Thoracic aorta (tissue), 2 donors: ENCODE results near the gene C16orf74. TPM values are rescaled to one million over a fixed set of nuclear protein-coding genes. Genes with fewer than 3 reads are reported as not detected.

ENCODE experiments used
- ATAC-seq: fragments of 150-250 bp; one replicate; pipeline ENCODE4 v1.8.0; 2017; ENCODE audit warnings: low read depth; ENCODE audit not compliant: insufficient number of reproducible peaks, low FRiP score
- DNase-seq: peaks from one replicate; pipeline ENCODE4 v3.0.0-alpha.2; 2020; ENCODE audit warnings: low spot score
- H3K27ac ChIP-seq, 2 donors: fragments of 200-600 bp; sonication (generic); 1 replicate in 1 of 2; 2 replicates in 1 of 2; pipeline ENCODE4 v1.5.1; 2016; ENCODE audit warnings: mild to moderate bottlenecking in 2 of 2, moderate library complexity in 2 of 2
- H3K27me3 ChIP-seq: fragments of 200-600 bp; sonication (generic); replicated peaks from 2 replicates; pipeline ENCODE4 v1.6.0; 2016; ENCODE audit warnings: mild to moderate bottlenecking; ENCODE audit not compliant: insufficient read depth
- H3K36me3 ChIP-seq: fragments of 200-600 bp; sonication (generic); one replicate; pipeline ENCODE4 v1.5.1; 2016
- H3K4me1 ChIP-seq, 2 donors: fragments of 200-600 bp; sonication (generic); 1 replicate in 1 of 2; 2 replicates in 1 of 2; pipeline versions ENCODE4 v1.5.1 to v1.6.0; 2016; ENCODE audit warnings: low read depth in 2 of 2, mild to moderate bottlenecking in 1 of 2; ENCODE audit not compliant: control insufficient read depth in 1 of 2
- H3K4me3 ChIP-seq: fragments of 200-600 bp; sonication (generic); 2 replicates; pipeline ENCODE4 v1.5.1; 2016; ENCODE audit warnings: mild to moderate bottlenecking
- H3K9me3 ChIP-seq: fragments of 200-600 bp; sonication (generic); 2 replicates; pipeline ENCODE4 v1.5.1; 2016
- CTCF ChIP-seq: fragments of 200-600 bp; sonication (generic); IDR thresholded peaks from one replicate; pipeline ENCODE4 v1.5.1; 2019; ENCODE audit warnings: antibody characterized with exemption
- total RNA-seq, 2 donors: library from RNA; depleted of rRNA; stranded (reverse); fragments of >200 nt; gene quantifications; one replicate each; pipeline versions ENCODE4 v1.1.0 to v1.2.3, GENCODE V29; 2016

The C16orf74 gene
- total RNA-seq, 2 donors from 2014 or later = 1.2 TPM; not detected in 1

- Histone ChIP-seq H3K27me3 (no peaks in the 10 kb centered on the region), H3K4me3 (no peak overlapping the region), H3K27ac (no peak overlapping the region), H3K4me1 (no peaks in the 10 kb centered on the region), H3K36me3 (peaks cover 26% of the 10 kb centered on the region), H3K9me3 (no peaks in the 10 kb centered on the region)
- ATAC-seq (no peak), DNase-seq (no peak)
- TF ChIP-seq CTCF = no peak
Measured at GRCh38 chr16:85789773-85790172, 38.9 kb upstream of the C16orf74 start.

- H3K9me3 ChIP-seq = no peaks in the 10 kb centered on the region
Measured at GRCh38 chr16:85788819-85789218, 37.9 kb upstream of the C16orf74 start.

GRCh38 chr16:85785927-85786326 lies 35.0 kb upstream of the C16orf74 start:
- Histone ChIP-seq H3K36me3 (peaks cover 27% of the 10 kb centered on the region), H3K4me3 (no peak overlapping the region), H3K4me1 (peaks cover 3 to 6% of the 10 kb centered on the region in 2 donors), H3K27me3 (no peaks in the 10 kb centered on the region), H3K27ac (no peak overlapping the region), H3K9me3 (no peaks in the 10 kb centered on the region)
- ATAC-seq = no peak
- TF ChIP-seq CTCF = no peak
- no peak for DNase-seq

More at GRCh38 chr16:85788819-85789218, 37.9 kb upstream of the C16orf74 start:
- DNase-seq = no peak
- no peak overlapping the region for H3K4me3 ChIP-seq
- TF ChIP-seq CTCF = no peak
- no peak overlapping the region for H3K27ac ChIP-seq
- ATAC-seq = no peak
- H3K36me3 ChIP-seq = peaks cover 26% of the 10 kb centered on the region
- no peaks in the 10 kb centered on the region for H3K27me3 ChIP-seq
- no peaks in the 10 kb centered on the region for H3K4me1 ChIP-seq

GRCh38 chr16:85784813-85785212 lies 33.9 kb upstream of the C16orf74 start:
- Histone ChIP-seq H3K36me3 (peaks cover 38% of the 10 kb centered on the region), H3K27me3 (no peaks in the 10 kb centered on the region), H3K9me3 (no peaks in the 10 kb centered on the region), H3K4me3 (no peak overlapping the region), H3K27ac (no peak overlapping the region), H3K4me1 (peaks cover 3 to 6% of the 10 kb centered on the region in 2 donors)
- no peak for DNase-seq
- no peak for ATAC-seq
- TF ChIP-seq CTCF = no peak

- H3K9me3 ChIP-seq = no peaks in the 10 kb centered on the region
- no peak overlapping the region for H3K4me3 ChIP-seq
- H3K27me3 ChIP-seq = no peaks in the 10 kb centered on the region
- H3K4me1 ChIP-seq = peaks cover 3 to 6% of the 10 kb centered on the region in 2 donors
- no peak overlapping the region for H3K27ac ChIP-seq
- DNase-seq (no peak), ATAC-seq (no peak)
- no peak for TF ChIP-seq CTCF
- peaks cover 42% of the 10 kb centered on the region for H3K36me3 ChIP-seq
Measured at GRCh38 chr16:85783441-85783840, 32.5 kb upstream of the C16orf74 start.
